Measurements from ENCODE around the gene GDE1. TPM values are rescaled to one million over a fixed set of nuclear protein-coding genes. Genes with fewer than 3 reads are reported as not detected.
A peak's percentile ranks its signal among the peaks of the same experiment; 100 is the strongest.

Gene GDE1
- total and polyA plus RNA-seq, 2 of the 4 experiments (the other 2 are of a cell fraction), result 50.1 to 62.4 TPM

DNA sequence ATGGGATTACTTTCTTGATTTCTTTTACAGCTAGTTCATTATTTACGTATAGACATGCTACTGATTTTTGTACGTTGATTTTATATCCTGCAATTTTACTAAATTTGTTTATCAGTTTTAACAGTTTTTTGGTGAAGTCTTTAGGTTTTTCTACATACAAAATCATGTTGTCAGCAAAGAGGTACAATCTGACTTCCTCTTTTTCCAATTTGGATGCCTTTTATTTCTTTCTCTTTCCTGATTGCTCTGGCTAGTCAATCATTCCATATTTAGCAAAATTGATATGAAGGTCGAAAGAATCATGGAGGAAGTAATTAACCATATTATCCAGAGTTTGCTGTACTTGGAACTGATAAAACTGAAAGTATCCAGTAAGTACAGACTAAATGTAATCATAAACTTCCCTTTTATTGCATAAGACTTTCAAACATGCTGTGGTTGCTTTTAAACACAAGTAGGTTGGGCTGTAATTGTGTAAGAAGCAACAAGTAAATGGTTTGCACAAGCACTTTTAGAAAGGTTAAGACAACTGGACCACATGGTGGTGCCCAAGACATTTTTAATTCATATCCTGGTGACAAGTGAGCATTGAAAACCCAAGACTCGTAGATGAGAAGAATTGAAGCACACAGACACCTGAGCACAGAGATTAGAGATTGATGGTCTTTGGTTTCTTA is 8.4 kb downstream of the GDE1 start:
- H3K23ac ChIP-seq (ENCODE audit: low read depth, low read length), result no peak overlapping the region
- no peak overlapping the region for H3K56ac ChIP-seq (ENCODE audit: extremely low read depth, insufficient read depth, low read length)
- ATAC-seq (ENCODE audit: low read depth) (peak; percentile 58), DNase-seq (peak; percentile 29)
- H3K9me1 ChIP-seq (ENCODE audit: insufficient read depth, low read length), result no peaks in the 10 kb centered on the region
- 100% methylated on average over 1 of the region's 4 CpGs; no CpG with 5 or more reads in 1 of the 2 experiments for whole genome bisulfite sequencing, 2 experiments (ENCODE audit: extremely low coverage in 2 of 2, insufficient read length in 1 of 2)
- H3K4me2 ChIP-seq (ENCODE audit: low read depth, low read length), result peak overlapping the region; percentile 88
- H2BK5ac ChIP-seq (ENCODE audit: low read depth, low read length, poor library complexity, severe bottlenecking), result peak overlapping the region; percentile 15
- H3K4ac ChIP-seq (ENCODE audit: low read depth, low read length), result no peak overlapping the region
- H2BK15ac ChIP-seq (ENCODE audit: low read depth, low read length), result no peak overlapping the region
- no peak overlapping the region for H3K14ac ChIP-seq (replicated peaks; ENCODE audit: low read depth, low read length)
- BruUV-seq (replicated peaks), result no TSS peak
- H3K79me1 ChIP-seq (ENCODE audit: low read depth in 1 of 2, low read length in 2 of 2), result peaks cover 12 to 17% of the 10 kb centered on the region in 2 experiments; a peak in 3 of 4 replicates
- H3K18ac ChIP-seq (ENCODE audit: low read depth, low read length), result no peak overlapping the region
- no peak overlapping the region for H3K27ac ChIP-seq (ENCODE audit: insufficient read depth, low read length)
- H3K9ac ChIP-seq (ENCODE audit: low read depth, low read length), result no peak overlapping the region
- no peaks in the 10 kb centered on the region for H3K27me3 ChIP-seq (ENCODE audit: control insufficient read depth, insufficient read depth, low read length)
- H2BK20ac ChIP-seq (ENCODE audit: low read depth, low read length), result no peak overlapping the region
- ChIA-PET POLR2A (ENCODE audit: unreplicated experiment) (no interaction called here), CTCF (interaction anchor here (2.1 kb wide), 1 partner anchor 11 kb away, joined by 8 read pairs; no protein-coding TSS in a partner anchor)
- intact Hi-C loops (cut with micrococcal nuclease) (no loop called here), in situ Hi-C loops (cut with MboI; ENCODE audit: low sequenced_read_pairs) (no loop called here), dilution Hi-C loops (cut with HindIII; ENCODE audit: low sequenced_read_pairs, unreplicated experiment) (no loop called here)
- no peak overlapping the region for H4K8ac ChIP-seq (ENCODE audit: low read depth in 2 of 2, low read length in 2 of 2)
- no peak overlapping the region for H2AK9ac ChIP-seq (replicated peaks; ENCODE audit: low read depth, low read length, poor library complexity)
- H4K5ac ChIP-seq (ENCODE audit: low read depth, low read length), result no peak overlapping the region
- peaks cover 6% of the 10 kb centered on the region; the same call in 1 of the 2 replicates for H3K36me3 ChIP-seq (ENCODE audit: control insufficient read depth, insufficient read depth, low read length)
- H2AK5ac ChIP-seq (ENCODE audit: low read depth, low read length), result no peak overlapping the region
- no peaks in the 10 kb centered on the region for H3K9me3 ChIP-seq (ENCODE audit: control insufficient read depth, insufficient read depth, low read length)
- TF ChIP-seq CEBPB (IDR thresholded peaks at IDR 0.05; ENCODE audit: low read depth, low read length) (peak; percentile 55), RCOR1 (IDR thresholded peaks at IDR 0.05; ENCODE audit: insufficient replicate concordance, low read length) (no peak), CHD1 (IDR thresholded peaks at IDR 0.05; ENCODE audit: low read depth, low read length) (no peak)
- H3K4me3 ChIP-seq (ENCODE audit: insufficient read depth, low read depth, low read length), result no peak overlapping the region
- H2AFZ ChIP-seq (replicated peaks; ENCODE audit: low read length, poor library complexity), result no peak overlapping the region
- H4K20me1 ChIP-seq (ENCODE audit: insufficient read depth, low read length), result no peaks in the 10 kb centered on the region
- no peak overlapping the region for H4K91ac ChIP-seq (ENCODE audit: insufficient read depth, low read depth, low read length)
- 0 out of 2 replicates have a peak, but pooled peaks cover 3% of the 10 kb centered on the region for H3K4me1 ChIP-seq (ENCODE audit: control insufficient read depth, insufficient read depth, low read length)
- no peak overlapping the region for H2BK120ac ChIP-seq (ENCODE audit: low read depth, low read length)

Data from IMR-90 (cell line).